Activated CD4-positive, alpha-beta T cell treated with anti-CD3 and anti-CD28 coated beads, Interleukin-2, amount 10 ng/mL, durations not matched to agents 24 days and 14 days (primary cell): ENCODE measurements around the gene PPP6C. TPM values are rescaled to one million over a fixed set of nuclear protein-coding genes. Genes with fewer than 3 reads are reported as not detected.
"Not testable (repeated sequence)": the region's sequence is repeated elsewhere in the genome, so short reads cannot be mapped to it uniquely, and the experiment has no call there.

Experiments used
- DNase-seq: peaks from one replicate; pipeline ENCODE4 v3.0.0; 2022
- H3K27ac Mint-ChIP-seq: one replicate; pipeline ENCODE4 v1.8.0; 2022; ENCODE audit warnings: mild to moderate bottlenecking, mixed read lengths
- H3K27me3 Mint-ChIP-seq: one replicate; pipeline ENCODE4 v1.8.0; 2022; ENCODE audit warnings: mixed read lengths
- H3K36me3 Mint-ChIP-seq: one replicate; pipeline ENCODE4 v1.8.0; 2022; ENCODE audit warnings: low read depth, mild to moderate bottlenecking, mixed read lengths
- H3K4me1 Mint-ChIP-seq: one replicate; pipeline ENCODE4 v1.8.0; 2021; ENCODE audit warnings: mixed read lengths
- H3K4me3 Mint-ChIP-seq: one replicate; pipeline ENCODE4 v1.8.0; 2022; ENCODE audit warnings: mild to moderate bottlenecking, moderate library complexity, mixed read lengths
- H3K9me3 Mint-ChIP-seq: one replicate; pipeline ENCODE4 v1.8.0; 2021; ENCODE audit warnings: mixed read lengths
- intact Hi-C: fragments of 100-400 bp; cut with micrococcal nuclease; formaldehyde crosslinking; loops from one replicate; pipeline ENCODE4 v1.15.1; 2023
- total RNA-seq: library from RNA; stranded (reverse); gene quantifications from 2 replicates; pipeline ENCODE4 v1.2.3, GENCODE V29; 2022

The PPP6C gene
- total RNA-seq: 48.1 and 52.5 TPM in 2 replicates

- Mint-ChIP-seq H3K9me3 (no peaks in the 10 kb centered on the region), H3K27me3 (no peaks in the 10 kb centered on the region), H3K4me1 (peaks cover 30% of the 10 kb centered on the region), H3K27ac (peak within 1 kb of the TSS; percentile 96), H3K4me3 (peak within 1 kb of the TSS; percentile 98), H3K36me3 (peaks cover 9% of the 10 kb centered on the region)
- peak; percentile 99 for DNase-seq
- intact Hi-C loops: loop anchor here (1.0 to 2.0 kb wide), 6 partner anchors 11 to 327 kb away; partner anchors contain the start of genes ARPC5L, GOLGA1, HSPA5 and RABEPK
These were observed at the start of gene PPP6C for GRCh38 chr9:125189361-125190289. Gene PPP6C, minus strand, starts transcription at chr9:125189803. Its CDS starts 85 bp downstream, at chr9:125189718.

- Mint-ChIP-seq H3K36me3 (peaks cover 65% of the 10 kb centered on the region), H3K9me3 (no peaks in the 10 kb centered on the region), H3K27ac (peak overlapping the region; percentile 36), H3K4me1 (peaks cover 44% of the 10 kb centered on the region), H3K27me3 (peaks cover 2% of the 10 kb centered on the region), H3K4me3 (peak overlapping the region; percentile 93)
- intact Hi-C loops: no loop called here
- DNase-seq: no peak
These were observed 49.4 kb upstream of the PPP6C start for GRCh38 chr9:125238915-125239446.

GRCh38 chr9:125238127-125238914, 48.7 kb upstream of the PPP6C start:
- H3K27me3 Mint-ChIP-seq: peaks cover 2% of the 10 kb centered on the region
- intact Hi-C loops: no loop called here
- peak overlapping the region; percentile 93 for H3K4me3 Mint-ChIP-seq
- H3K36me3 Mint-ChIP-seq: peaks cover 69% of the 10 kb centered on the region
- no peak for DNase-seq
- H3K4me1 Mint-ChIP-seq: peaks cover 41% of the 10 kb centered on the region
- peak overlapping the region; percentile 36 for H3K27ac Mint-ChIP-seq
- no peaks in the 10 kb centered on the region for H3K9me3 Mint-ChIP-seq

- Mint-ChIP-seq H3K4me1 (peaks cover 37% of the 10 kb centered on the region), H3K4me3 (peak overlapping the region; percentile 93), H3K27ac (peak overlapping the region; percentile 47), H3K36me3 (peaks cover 73% of the 10 kb centered on the region)
- DNase-seq, H3K27me3 Mint-ChIP-seq, intact Hi-C loops, H3K9me3 Mint-ChIP-seq: not testable (repeated sequence)
These were observed 47.0 kb upstream of the PPP6C start for GRCh38 chr9:125236520-125237159.

GRCh38 chr9:125235804-125236519, 46.4 kb upstream of the PPP6C start:
- no peaks in the 10 kb centered on the region for H3K9me3 Mint-ChIP-seq
- H3K4me1 Mint-ChIP-seq: peaks cover 37% of the 10 kb centered on the region
- no peaks in the 10 kb centered on the region for H3K27me3 Mint-ChIP-seq
- peak overlapping the region; percentile 47 for H3K27ac Mint-ChIP-seq
- intact Hi-C loops: no loop called here
- peaks cover 70% of the 10 kb centered on the region for H3K36me3 Mint-ChIP-seq
- DNase-seq: no peak
- peak overlapping the region; percentile 93 for H3K4me3 Mint-ChIP-seq

GRCh38 chr9:125234099-125234498, 44.5 kb upstream of the PPP6C start:
- peaks cover 52% of the 10 kb centered on the region for H3K36me3 Mint-ChIP-seq
- H3K9me3 Mint-ChIP-seq, H3K27me3 Mint-ChIP-seq, H3K4me3 Mint-ChIP-seq, intact Hi-C loops, H3K27ac Mint-ChIP-seq, DNase-seq: not testable (repeated sequence)
- peaks cover 36% of the 10 kb centered on the region for H3K4me1 Mint-ChIP-seq

- no peak for DNase-seq
- no peak overlapping the region for H3K4me3 Mint-ChIP-seq
- intact Hi-C loops: no loop called here
- no peak overlapping the region for H3K27ac Mint-ChIP-seq
- H3K9me3 Mint-ChIP-seq: no peaks in the 10 kb centered on the region
- no peaks in the 10 kb centered on the region for H3K27me3 Mint-ChIP-seq
- peaks cover 48% of the 10 kb centered on the region for H3K36me3 Mint-ChIP-seq
- H3K4me1 Mint-ChIP-seq: peaks cover 32% of the 10 kb centered on the region
These were observed 44.1 kb upstream of the PPP6C start for GRCh38 chr9:125233678-125234077.

- peaks cover 10% of the 10 kb centered on the region for H3K36me3 Mint-ChIP-seq
- H3K4me3 Mint-ChIP-seq: no peak overlapping the region
- no peak for DNase-seq
- H3K4me1 Mint-ChIP-seq: no peaks in the 10 kb centered on the region
- no peaks in the 10 kb centered on the region for H3K27me3 Mint-ChIP-seq
- H3K9me3 Mint-ChIP-seq: no peaks in the 10 kb centered on the region
- no peak overlapping the region for H3K27ac Mint-ChIP-seq
- intact Hi-C loops: no loop called here
These were observed 38.2 kb upstream of the PPP6C start for GRCh38 chr9:125227761-125228160.

GRCh38 chr9:125224858-125225257, 35.3 kb upstream of the PPP6C start:
- H3K27ac Mint-ChIP-seq, H3K9me3 Mint-ChIP-seq, H3K27me3 Mint-ChIP-seq, H3K4me1 Mint-ChIP-seq, intact Hi-C loops, DNase-seq, H3K4me3 Mint-ChIP-seq: not testable (repeated sequence)
- peaks cover 21% of the 10 kb centered on the region for H3K36me3 Mint-ChIP-seq

GRCh38 chr9:125218621-125219020, 29.0 kb upstream of the PPP6C start:
- no peak overlapping the region for H3K27ac Mint-ChIP-seq
- no peak for DNase-seq
- H3K36me3 Mint-ChIP-seq: peaks cover 38% of the 10 kb centered on the region
- H3K27me3 Mint-ChIP-seq: no peaks in the 10 kb centered on the region
- H3K9me3 Mint-ChIP-seq: no peaks in the 10 kb centered on the region
- H3K4me3 Mint-ChIP-seq: no peak overlapping the region
- intact Hi-C loops: no loop called here
- H3K4me1 Mint-ChIP-seq: peaks cover 3% of the 10 kb centered on the region

GRCh38 chr9:125214186-125214585, 24.6 kb upstream of the PPP6C start:
- H3K27me3 Mint-ChIP-seq: no peaks in the 10 kb centered on the region
- intact Hi-C loops: no loop called here
- DNase-seq: no peak
- no peaks in the 10 kb centered on the region for H3K9me3 Mint-ChIP-seq
- H3K4me3 Mint-ChIP-seq: no peak overlapping the region
- H3K27ac Mint-ChIP-seq: no peak overlapping the region
- peaks cover 3% of the 10 kb centered on the region for H3K4me1 Mint-ChIP-seq
- peaks cover 42% of the 10 kb centered on the region for H3K36me3 Mint-ChIP-seq

GRCh38 chr9:125204477-125204876, 14.9 kb upstream of the PPP6C start:
- Mint-ChIP-seq H3K4me3 (no peak overlapping the region), H3K27me3 (no peaks in the 10 kb centered on the region), H3K9me3 (no peaks in the 10 kb centered on the region), H3K4me1 (peaks cover 8% of the 10 kb centered on the region), H3K27ac (no peak overlapping the region), H3K36me3 (peaks cover 36% of the 10 kb centered on the region)
- no peak for DNase-seq
- intact Hi-C loops: no loop called here
